Measurements from ENCODE around the gene SPANXN5. TPM values are rescaled to one million over a fixed set of nuclear protein-coding genes. Genes with fewer than 3 reads are reported as not detected.
"Not testable (repeated sequence)": the region's sequence is repeated elsewhere in the genome, so short reads cannot be mapped to it uniquely, and the experiment has no call there.

Gene SPANXN5, protein sequence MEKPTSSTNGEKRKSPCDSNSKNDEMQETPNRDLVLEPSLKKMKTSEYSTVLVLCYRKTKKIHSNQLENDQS
- total RNA-seq: under 0.01 TPM

DNA sequence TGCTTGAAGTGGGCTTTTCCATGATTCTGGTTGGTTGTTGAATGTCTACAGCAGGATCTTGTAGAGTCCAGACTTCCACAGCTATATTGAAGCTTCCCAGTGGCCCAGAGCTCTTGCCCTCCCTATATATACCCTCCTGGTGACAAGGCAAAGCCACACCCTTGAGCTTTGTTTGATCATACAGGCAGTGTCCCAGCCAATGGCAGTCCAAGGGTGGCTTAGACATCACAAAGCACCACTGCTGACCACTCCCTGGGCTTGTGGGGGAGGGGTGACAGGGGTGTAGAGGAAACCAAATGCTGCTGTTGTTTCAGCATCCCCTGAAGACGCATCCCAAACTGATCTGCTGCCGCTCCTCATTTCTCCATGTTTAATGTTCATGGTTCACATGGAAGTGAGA is at the start of gene SPANXN5:
Gene SPANXN5 (minus strand): TSS at position 101 of the 400 bp plus-strand sequence. CDS start 79 bp downstream, at position 22.
- DNase-seq (ENCODE audit: low read depth in 2 of 3, low spot score in 2 of 3): not testable (repeated sequence)

DNA sequence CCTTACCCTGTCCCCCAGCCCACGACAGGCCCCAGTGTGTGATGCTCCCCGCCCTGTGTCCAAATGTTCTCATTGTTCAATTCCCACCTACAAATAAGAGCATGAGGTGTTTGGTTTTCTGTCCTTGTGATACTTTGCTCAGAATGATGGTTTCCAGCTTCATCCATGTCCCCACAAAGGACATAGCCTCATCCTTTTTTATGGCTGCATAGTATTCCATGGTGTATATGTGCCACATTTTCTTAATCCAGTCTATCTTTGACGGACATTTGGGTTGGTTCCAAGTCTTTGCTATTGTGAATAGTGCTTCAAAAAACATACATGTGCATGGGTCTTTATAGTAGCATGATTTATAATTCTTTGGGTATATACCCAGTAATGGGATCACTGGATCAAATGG is 46.4 kb upstream of the SPANXN5 start:
- not testable (repeated sequence) for DNase-seq (ENCODE audit: low read depth in 2 of 3, low spot score in 2 of 3)

DNA sequence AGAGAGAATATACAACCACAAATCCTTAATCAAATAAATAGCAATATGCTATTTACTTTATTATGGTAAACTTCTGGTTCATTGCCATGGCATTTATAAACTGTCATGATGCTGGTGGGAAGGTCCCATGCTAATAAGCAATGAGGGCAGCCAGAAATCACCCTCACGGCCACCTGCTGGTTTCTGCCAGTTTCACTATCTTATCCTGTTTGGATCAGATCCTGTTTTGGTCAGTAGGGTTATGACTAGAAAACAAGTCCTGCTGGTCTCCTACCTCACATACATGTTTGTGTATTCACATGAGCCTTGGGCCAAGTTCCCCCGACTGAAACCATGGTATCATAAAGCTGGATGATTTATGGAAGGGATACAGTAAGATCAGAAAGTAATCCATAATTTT is 41.9 kb upstream of the SPANXN5 start:
- DNase-seq (ENCODE audit: low read depth in 2 of 3, low spot score in 2 of 3): no peak

DNA sequence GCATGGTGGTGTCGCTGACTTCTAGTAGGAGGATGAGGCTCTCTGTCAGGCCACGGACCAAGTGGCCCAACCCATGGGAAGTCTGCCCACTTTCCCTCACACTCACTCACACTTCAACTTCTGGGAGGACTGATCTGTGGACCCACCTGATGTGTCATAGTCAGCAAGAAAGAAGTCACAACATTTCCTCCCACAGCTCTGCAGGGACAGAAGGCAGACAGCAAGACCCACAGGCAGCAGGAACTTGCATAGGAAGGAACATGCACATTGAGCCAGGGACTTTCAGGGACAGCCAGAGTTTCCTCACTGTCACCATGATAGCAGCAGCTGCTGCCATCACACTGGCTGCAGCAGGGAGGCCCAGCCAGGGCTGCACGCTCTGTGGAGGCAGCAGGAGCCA is 33.3 kb upstream of the SPANXN5 start:
- DNase-seq (ENCODE audit: low read depth in 2 of 3, low spot score in 2 of 3): no peak

DNA sequence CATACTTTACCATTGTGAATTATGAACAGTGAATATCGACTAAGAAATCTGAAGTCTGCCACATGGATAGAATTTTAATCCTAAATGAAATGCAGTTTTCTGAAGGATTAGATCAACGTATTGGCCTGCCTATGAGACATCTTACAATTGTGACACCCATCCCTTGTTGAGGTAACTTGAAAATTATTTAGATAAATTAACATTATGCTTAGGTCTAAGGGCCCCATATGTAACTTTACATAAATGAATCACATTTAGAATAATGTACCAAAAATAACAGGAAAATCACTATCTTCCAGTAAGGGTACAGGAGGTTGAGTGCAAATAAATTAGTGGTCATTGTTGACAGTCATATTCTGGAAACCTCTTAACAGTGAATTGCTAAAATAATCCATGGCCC is 27.4 kb upstream of the SPANXN5 start:
- DNase-seq (ENCODE audit: low read depth in 2 of 3, low spot score in 2 of 3): no peak

DNA sequence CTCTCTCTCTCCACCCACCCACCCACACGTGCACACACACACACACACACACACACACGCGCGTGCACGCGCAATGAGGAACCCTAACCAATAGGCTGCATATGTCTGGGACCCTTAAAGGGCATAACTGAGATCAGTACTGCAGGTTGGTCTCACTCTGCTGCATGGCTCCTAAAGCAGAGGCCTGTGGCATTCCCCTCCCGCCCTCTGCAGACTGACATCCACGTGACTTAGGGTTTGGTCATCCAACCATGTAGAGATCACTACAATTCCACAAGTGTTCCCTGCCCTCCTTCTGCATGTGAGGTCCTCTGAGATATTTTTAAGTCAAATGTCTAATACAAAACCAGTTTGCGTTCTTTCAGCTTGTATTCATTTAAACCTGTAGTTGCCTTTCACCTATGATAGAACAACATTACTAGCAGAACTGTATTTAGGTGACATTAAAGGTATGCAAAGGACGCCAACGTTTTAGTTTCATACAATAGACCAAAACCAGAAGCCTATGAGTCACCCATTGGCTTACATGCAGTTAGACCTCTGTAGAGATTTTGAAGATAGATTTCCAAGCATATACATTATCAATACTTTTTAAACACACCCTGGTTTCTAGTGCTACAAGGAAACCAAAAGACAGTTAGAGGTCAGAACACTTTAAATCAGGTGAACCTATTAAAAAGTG is 24.0 kb upstream of the SPANXN5 start:
- no peak for DNase-seq (ENCODE audit: low read depth in 2 of 3, low spot score in 2 of 3)

DNA sequence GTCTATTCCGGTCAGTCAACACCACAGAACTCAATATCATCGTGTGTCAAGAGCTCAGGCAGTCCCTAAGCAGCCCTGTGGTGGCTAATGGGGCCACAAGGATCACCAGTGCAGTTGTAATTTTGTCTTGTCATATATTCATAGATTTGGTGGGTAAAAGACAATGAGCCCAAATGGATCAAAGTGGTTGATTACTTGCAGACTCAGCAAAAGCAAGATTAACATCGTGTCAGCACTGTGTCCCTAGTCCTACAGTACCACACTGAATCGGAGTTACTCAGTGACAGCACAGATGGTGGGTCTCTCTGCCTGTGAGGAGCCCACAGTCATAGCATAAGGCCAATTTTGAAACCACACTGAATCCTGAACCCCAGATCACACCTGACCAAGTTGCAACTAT is 22.6 kb upstream of the SPANXN5 start:
- DNase-seq (ENCODE audit: low read depth in 2 of 3, low spot score in 2 of 3): no peak

DNA sequence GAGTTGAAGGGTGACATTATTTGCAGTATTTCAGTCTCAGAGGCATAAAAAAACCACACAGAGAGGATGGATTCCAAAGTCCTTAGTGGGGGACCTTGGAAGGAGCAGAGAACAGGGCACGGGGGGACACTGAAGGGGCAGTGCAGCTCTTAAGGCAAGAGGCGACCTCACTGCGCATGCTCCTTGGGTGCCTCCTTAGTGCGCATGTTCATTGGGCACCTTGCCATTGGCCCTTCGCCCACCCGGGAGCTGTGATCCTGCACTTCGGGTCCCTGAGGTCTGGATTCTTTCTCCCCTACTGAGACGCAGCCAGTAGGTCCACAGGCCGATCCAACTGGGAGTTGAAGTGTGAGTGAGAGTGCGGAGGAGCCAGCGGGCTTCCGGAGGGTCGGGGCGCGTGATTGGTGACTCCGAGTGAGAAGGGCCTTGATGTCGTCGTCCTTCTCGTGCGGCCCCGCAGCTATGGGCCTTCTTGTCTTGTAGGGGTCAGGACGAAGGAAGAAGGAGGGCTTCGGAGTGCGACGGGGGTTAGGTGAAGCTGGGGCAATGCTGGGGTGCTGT is 13.9 kb upstream of the SPANXN5 start, which contains the start of gene XAGE5:
Gene XAGE5 (plus strand): TSS at position 223 of the 561 bp plus-strand sequence. CDS start 1,280 bp downstream, outside the sequence.
- no peak for DNase-seq (ENCODE audit: low read depth in 2 of 3, low spot score in 2 of 3)

DNA sequence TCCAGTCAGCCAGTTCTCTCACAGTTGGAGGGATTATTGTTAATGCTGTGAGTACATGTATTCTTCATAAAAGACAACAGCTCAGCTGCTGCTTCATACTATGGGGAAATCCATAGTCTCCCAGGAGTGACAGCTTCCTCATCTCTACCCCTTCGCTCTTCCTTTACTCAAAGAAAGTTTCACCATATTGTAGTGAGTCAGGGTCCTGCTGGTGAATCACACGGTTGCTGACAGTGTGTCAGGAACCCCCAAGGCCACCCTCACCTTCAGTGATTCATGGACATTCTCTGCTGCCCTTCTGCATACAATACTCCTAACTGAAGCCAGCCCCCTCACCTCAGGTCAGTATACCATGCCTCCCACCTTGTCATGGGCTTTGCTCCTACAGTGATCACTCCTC is 7.6 kb upstream of the SPANXN5 start:
- not testable (repeated sequence) for DNase-seq (ENCODE audit: low read depth in 2 of 3, low spot score in 2 of 3)

DNA sequence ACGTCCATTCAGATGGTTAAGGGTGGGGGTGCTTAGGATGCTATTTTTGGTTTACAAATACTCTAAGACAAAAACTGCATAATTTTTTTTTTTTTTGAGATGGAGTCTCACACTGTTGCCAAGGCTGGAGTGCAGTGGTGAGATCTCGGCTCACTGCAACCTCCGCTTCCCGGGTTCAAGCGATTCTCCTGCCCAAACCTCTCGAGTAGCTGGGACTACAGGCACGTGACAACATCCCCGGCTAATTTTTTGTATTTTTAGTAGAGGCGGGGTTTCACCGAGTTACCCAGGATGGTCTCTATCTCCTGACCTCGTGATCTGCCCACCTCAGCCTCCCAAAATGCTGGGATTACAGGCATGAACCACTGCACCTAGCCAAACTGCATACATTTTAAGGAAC is 23.7 kb downstream of the SPANXN5 start:
- not testable (repeated sequence) for DNase-seq (ENCODE audit: low read depth in 2 of 3, low spot score in 2 of 3)

DNA sequence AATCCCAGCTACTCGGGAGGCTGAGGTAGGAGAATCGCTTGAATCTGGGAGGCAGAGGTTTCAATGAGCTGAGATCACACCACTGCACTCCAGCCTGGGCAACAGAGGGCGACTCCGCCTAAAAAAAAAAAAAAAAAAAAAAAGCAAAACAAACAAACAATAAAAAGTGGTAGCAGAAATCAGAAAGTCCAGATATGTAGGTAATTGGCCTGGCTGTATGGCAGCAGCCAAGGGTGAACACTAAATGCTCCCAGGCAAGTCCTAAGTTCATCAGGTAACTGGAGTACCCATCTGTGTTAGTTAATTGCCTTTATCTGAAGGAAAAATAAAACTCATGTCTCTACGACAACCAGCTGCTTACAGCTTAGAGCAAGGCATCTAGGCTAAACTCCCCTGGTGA is 31.2 kb downstream of the SPANXN5 start:
- not testable (repeated sequence) for DNase-seq (ENCODE audit: low read depth in 2 of 3, low spot score in 2 of 3)

DNA sequence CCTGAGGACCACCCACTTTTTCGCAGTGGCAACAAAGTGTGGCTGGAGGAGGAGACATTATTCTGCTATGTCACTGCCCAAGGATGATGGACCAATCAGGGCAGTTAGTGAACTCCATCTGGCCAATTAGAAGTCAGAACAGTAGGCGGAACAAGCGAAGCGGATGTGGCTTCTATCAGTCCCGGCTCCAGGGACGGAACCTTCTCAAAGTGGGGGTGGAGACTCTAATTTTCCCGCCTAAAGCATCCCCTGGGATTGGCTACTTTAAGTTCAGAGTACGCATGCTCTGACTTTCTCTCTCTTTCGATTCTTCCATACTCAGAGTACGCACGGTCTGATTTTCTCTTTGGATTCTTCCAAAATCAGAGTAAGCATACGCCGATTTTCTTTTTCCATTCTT is 46.3 kb downstream of the SPANXN5 start, which contains the start of gene SSX2B:
Gene SSX2B (plus strand): TSS at position 301 of the 400 bp plus-strand sequence. CDS start 1,429 bp downstream, outside the sequence.
- DNase-seq (ENCODE audit: low read depth in 2 of 3, low spot score in 2 of 3): not testable (repeated sequence)

Small RNAs within 50 kb of the gene (small RNA-seq; reads per million reads assigned to genes)
- gene AC244505.6 (not detected), gene AC244505.7 (not detected)

Other genes with a start within 250 kb of the SPANXN5 start
- not detected for gene SSX7, start 142.5 kb downstream of the SPANXN5 start, total RNA-seq
- not detected for gene SSX2, start 90.2 kb downstream of the SPANXN5 start, total RNA-seq
- not detected for gene SSX2B, start 46.2 kb downstream of the SPANXN5 start, total RNA-seq
- not detected for gene XAGE5, start 13.9 kb upstream of the SPANXN5 start, total RNA-seq
- gene XAGE3, start 70.7 kb upstream of the SPANXN5 start, total RNA-seq: not detected
- gene FAM156B, start 99.9 kb upstream of the SPANXN5 start, total RNA-seq: 12.7 TPM
- gene FAM156A, start 161.1 kb upstream of the SPANXN5 start, total RNA-seq: 9.2 TPM

Measured in hematopoietic multipotent progenitor cell (in vitro differentiated cells).